Uterus (tissue), 4 donors: Measurements from ENCODE around the gene RPL38. TPM values are rescaled to one million over a fixed set of nuclear protein-coding genes. Genes with fewer than 3 reads are reported as not detected.
"Not testable (repeated sequence)": the region's sequence is repeated elsewhere in the genome, so short reads cannot be mapped to it uniquely, and the experiment has no call there.

ENCODE experiments used
- DNase-seq, 2 donors: peaks; one replicate each; pipeline ENCODE4 v3.0.0-alpha.2; 2019 to 2020
- H3K27ac ChIP-seq, 2 donors: fragments of 200-600 bp; sonication (generic); 1 replicate in 1 of 2; 2 replicates in 1 of 2; pipeline ENCODE4 v1.5.1; 2016 to 2018
- H3K27me3 ChIP-seq, 2 donors: fragments of 200-600 bp; sonication (generic); one replicate each; pipeline ENCODE4 v1.5.1; 2018 to 2019; ENCODE audit warnings: control low read depth in 1 of 2
- H3K36me3 ChIP-seq, 2 donors: fragments of 200-600 bp; sonication (generic); one replicate each; pipeline ENCODE4 v1.5.1; 2019; ENCODE audit warnings: control low read depth in 1 of 2
- H3K4me1 ChIP-seq, 2 donors: fragments of 200-600 bp; sonication (generic); one replicate each; pipeline ENCODE4 v1.5.1; 2018 to 2019; ENCODE audit warnings: control low read depth in 1 of 2
- H3K4me3 ChIP-seq, 2 donors: fragments of 200-600 bp; sonication (generic); 1 replicate in 1 of 2; 2 replicates in 1 of 2; pipeline ENCODE4 v1.5.1; 2018 to 2019; ENCODE audit warnings: mild to moderate bottlenecking in 1 of 2
- H3K9me3 ChIP-seq, 2 donors: fragments of 200-600 bp; sonication (generic); one replicate each; pipeline ENCODE4 v1.5.1; 2019; ENCODE audit warnings: control low read depth in 1 of 2
- POLR2A ChIP-seq, 2 donors: fragments of 450-650 bp; IDR thresholded peaks; one replicate each; pipeline ENCODE4 v1.6.1; 2016; ENCODE audit warnings: antibody characterized with exemption in 2 of 2, mild to moderate bottlenecking in 1 of 2, moderate library complexity in 1 of 2
- intact Hi-C: fragments of 100-400 bp; cut with DNase I; formaldehyde crosslinking; loops from one replicate; pipeline ENCODE4 v1.15.1; 2023; ENCODE audit warnings: low total_unique reads
- total RNA-seq, 4 donors: library from RNA; depleted of rRNA in 3 of 4; stranded (reverse); fragments of >200 nt in 3 of 4; gene quantifications; one replicate each; pipeline versions ENCODE4 v1.1.0 to v1.2.4, GENCODE V29; 2014 to 2023
- TF ChIP-seq, protein P1 (sequence below), 4 experiments: fragments of 200-600 bp in 2 of 4; fragments of 450-650 bp in 2 of 4; sonication (generic) in 2 of 4; IDR thresholded peaks; one replicate each; pipeline ENCODE4 v1.5.1; 2016 to 2019; ENCODE audit warnings: antibody characterized with exemption in 4 of 4, mild to moderate bottlenecking in 2 of 4, moderate library complexity in 1 of 4
- donor health status: DM: yes; HTN: yes; CAD: no.

Gene RPL38
- total RNA-seq, 4 donors from 2014 or later, result 87.9 to 1,969 (median 610) TPM

DNA sequence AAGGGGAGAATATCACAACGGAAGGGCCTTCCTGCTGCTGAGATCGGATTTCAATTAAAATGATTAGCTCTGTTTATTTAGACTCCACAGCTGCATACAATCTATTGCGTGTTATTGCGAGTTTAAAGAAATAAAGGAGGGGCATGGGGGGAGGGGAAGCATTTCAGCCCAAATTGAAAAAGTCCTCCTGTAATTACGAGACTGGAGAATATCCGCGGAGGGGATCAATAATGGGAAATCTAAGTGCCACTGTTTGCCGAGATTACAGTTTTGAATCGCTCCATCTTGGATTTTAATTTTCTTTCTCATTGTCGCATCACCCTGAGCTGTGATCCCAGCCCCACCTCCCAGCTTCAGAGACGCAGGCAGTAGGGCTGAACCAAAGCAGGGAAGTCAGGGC is 15.7 kb upstream of the RPL38 start:
- Histone ChIP-seq H3K36me3 (no peaks in the 10 kb centered on the region), H3K27me3 (no peaks in the 10 kb centered on the region), H3K4me3 (no peak overlapping the region), H3K9me3 (no peaks in the 10 kb centered on the region), H3K27ac (no peak overlapping the region), H3K4me1 (no peaks in the 10 kb centered on the region)
- no peak for TF ChIP-seq POLR2A (IDR thresholded peaks at IDR 0.05)
- TF ChIP-seq, protein P1, sequence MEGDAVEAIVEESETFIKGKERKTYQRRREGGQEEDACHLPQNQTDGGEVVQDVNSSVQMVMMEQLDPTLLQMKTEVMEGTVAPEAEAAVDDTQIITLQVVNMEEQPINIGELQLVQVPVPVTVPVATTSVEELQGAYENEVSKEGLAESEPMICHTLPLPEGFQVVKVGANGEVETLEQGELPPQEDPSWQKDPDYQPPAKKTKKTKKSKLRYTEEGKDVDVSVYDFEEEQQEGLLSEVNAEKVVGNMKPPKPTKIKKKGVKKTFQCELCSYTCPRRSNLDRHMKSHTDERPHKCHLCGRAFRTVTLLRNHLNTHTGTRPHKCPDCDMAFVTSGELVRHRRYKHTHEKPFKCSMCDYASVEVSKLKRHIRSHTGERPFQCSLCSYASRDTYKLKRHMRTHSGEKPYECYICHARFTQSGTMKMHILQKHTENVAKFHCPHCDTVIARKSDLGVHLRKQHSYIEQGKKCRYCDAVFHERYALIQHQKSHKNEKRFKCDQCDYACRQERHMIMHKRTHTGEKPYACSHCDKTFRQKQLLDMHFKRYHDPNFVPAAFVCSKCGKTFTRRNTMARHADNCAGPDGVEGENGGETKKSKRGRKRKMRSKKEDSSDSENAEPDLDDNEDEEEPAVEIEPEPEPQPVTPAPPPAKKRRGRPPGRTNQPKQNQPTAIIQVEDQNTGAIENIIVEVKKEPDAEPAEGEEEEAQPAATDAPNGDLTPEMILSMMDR (IDR thresholded peaks at IDR 0.05), result no peak
- intact Hi-C loops, result no loop called here
- DNase-seq, result no peak

DNA sequence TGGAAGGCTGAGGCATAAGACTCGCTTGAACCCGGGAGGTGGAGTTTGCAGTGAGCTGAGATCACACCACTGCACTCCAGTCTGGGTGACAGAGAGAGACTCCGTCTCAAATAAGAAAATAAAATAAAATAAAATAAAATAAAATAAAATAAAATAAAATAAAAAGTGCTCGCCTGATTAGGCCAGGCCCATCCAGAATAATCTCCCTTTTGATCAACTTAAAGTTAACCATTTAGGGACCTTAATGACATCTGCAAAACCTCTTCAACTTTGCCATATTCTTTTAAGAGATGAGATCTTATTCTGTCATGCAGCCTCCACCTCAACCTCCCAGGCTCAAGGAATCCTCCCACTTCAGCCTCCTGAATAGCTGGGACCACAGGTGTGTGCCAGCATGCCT is 14.8 kb upstream of the RPL38 start:
- H3K27ac ChIP-seq, H3K9me3 ChIP-seq, H3K27me3 ChIP-seq, H3K4me3 ChIP-seq, H3K4me1 ChIP-seq, H3K36me3 ChIP-seq, DNase-seq, intact Hi-C loops: not testable (repeated sequence)

DNA sequence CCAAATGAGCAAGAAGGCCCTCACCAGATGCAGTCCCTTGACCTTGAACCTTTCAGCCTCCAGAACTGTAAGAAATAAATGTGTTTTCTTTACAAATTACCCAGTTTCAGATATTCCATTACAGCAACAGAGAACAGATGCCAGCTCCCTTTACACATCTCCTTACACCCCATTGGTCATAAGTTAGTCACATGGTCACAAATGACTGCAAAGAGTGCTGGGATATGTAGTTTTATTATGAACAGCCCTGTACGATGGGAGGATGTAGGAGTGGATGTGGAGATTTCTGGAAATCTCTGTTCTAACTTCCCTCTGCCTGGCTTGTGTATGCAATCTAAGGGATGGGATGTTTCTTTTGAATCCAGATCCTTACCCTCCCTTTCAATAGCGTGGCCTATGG is 13.3 kb upstream of the RPL38 start:
- no peak overlapping the region for H3K4me3 ChIP-seq
- intact Hi-C loops, result no loop called here
- H3K27ac ChIP-seq, result no peak overlapping the region
- DNase-seq, result no peak
- H3K4me1 ChIP-seq, result no peaks in the 10 kb centered on the region
- no peaks in the 10 kb centered on the region for H3K36me3 ChIP-seq
- no peak for TF ChIP-seq POLR2A (IDR thresholded peaks at IDR 0.05)
- TF ChIP-seq, protein P1 (IDR thresholded peaks at IDR 0.05), result no peak
- H3K9me3 ChIP-seq, result no peaks in the 10 kb centered on the region
- no peaks in the 10 kb centered on the region for H3K27me3 ChIP-seq

DNA sequence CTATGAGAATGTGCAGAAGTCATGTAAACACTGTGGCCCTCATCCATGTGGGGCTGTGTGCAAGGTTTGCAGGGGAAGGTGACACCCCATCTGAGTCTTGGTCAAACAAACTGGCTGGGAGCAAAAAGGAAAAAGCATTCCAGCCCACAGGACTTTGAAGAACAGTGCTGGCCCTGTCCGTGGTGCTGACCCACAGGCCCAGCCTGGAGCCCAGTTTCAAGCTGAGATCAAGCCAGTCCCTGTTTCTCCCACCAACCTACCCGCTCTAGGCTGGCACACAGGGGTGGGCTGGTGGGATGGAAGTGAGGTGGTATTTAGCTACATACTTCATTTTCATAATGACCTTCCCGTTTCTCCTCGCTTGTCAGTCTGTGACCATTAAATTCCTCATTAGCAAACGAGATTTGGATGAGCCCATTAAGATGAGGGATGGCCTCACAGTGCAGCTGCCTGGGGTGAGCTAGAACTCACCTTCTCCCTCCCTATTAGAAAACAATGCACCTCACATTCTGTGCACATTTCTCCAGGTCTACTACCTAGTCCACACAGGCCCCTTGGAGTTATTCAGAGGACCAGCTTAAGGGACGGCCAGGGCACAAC is 12.6 kb upstream of the RPL38 start:
- Histone ChIP-seq H3K27me3 (no peaks in the 10 kb centered on the region), H3K9me3 (no peaks in the 10 kb centered on the region), H3K36me3 (no peaks in the 10 kb centered on the region), H3K27ac (no peak overlapping the region), H3K4me1 (no peaks in the 10 kb centered on the region), H3K4me3 (no peak overlapping the region)
- intact Hi-C loops, result no loop called here
- TF ChIP-seq POLR2A (IDR thresholded peaks at IDR 0.05), result no peak
- TF ChIP-seq, protein P1 (IDR thresholded peaks at IDR 0.05), result no peak
- no peak for DNase-seq

DNA sequence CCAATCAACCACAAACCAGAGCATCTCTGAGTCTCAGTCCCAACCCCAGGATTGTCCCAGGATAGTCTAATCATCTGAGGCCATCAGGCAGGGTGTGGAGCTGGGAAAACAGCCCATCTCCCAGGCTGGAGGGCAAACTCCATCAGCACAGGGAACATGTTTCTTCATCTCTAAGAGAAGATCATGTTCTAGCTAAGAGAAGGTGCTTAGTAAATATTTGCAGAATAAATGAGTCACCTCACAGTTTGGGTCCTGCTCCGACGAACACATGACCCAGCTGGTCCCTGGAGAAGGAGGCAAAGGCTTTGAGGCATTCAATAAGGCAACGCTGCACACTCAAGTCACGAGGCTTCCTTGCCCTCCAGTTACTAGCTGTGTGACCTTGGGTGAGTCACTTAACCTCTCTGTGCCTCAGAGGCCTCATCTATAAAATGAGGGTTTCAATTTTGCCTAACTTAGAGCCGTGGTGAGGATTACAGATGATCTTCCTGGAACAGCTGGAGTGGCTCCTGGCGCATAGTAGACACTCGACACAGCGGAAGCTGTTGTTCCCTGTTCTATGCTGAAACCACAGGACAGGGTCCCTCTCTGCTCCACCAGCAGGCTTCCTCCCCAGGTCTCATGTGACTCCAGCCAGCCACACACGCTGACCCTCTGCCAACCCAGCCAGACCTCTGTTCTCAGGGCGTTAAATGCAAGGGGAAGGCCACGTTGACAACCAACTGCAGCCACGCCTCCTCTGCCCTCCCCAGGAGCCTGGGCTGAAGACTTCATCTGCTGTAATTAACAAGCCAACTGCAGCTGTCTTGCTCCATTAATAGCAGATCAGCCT is 10.3 kb upstream of the RPL38 start:
- H3K27ac ChIP-seq, result no peak overlapping the region
- no peak overlapping the region for H3K4me3 ChIP-seq
- TF ChIP-seq, protein P1 (IDR thresholded peaks at IDR 0.05), result no peak
- TF ChIP-seq POLR2A (IDR thresholded peaks at IDR 0.05), result no peak
- H3K27me3 ChIP-seq, result no peaks in the 10 kb centered on the region
- H3K9me3 ChIP-seq, result no peaks in the 10 kb centered on the region
- intact Hi-C loops, result no loop called here
- H3K4me1 ChIP-seq, result no peaks in the 10 kb centered on the region
- H3K36me3 ChIP-seq, result no peaks in the 10 kb centered on the region
- no peak for DNase-seq
